Mesothelial cell of epicardium (in vitro differentiated cells): ENCODE results near the gene ETV1. TPM values are rescaled to one million over a fixed set of nuclear protein-coding genes. Genes with fewer than 3 reads are reported as not detected.

ENCODE experiments used
- DNase-seq, 2 experiments: peaks; one replicate each; pipeline ENCODE4 v3.0.0; 2021; ENCODE audit warnings: low spot score in 2 of 2; ENCODE audit not compliant: unreplicated experiment in 2 of 2
- H3K27ac Mint-ChIP-seq: 2 replicates; pipeline ENCODE4 v1.8.0; 2021; ENCODE audit warnings: mixed read lengths
- H3K27me3 Mint-ChIP-seq: 2 replicates; pipeline ENCODE4 v1.8.0; 2021; ENCODE audit warnings: low read depth, mixed read lengths
- H3K36me3 Mint-ChIP-seq: 2 replicates; pipeline ENCODE4 v1.8.0; 2021; ENCODE audit warnings: mixed read lengths
- H3K4me1 Mint-ChIP-seq: 2 replicates; pipeline ENCODE4 v1.8.0; 2021; ENCODE audit warnings: mixed read lengths
- H3K4me3 Mint-ChIP-seq: 2 replicates; pipeline ENCODE4 v1.8.0; 2021; ENCODE audit warnings: mild to moderate bottlenecking, moderate library complexity, mixed read lengths
- H3K9me3 Mint-ChIP-seq: 2 replicates; pipeline ENCODE4 v1.8.0; 2021; ENCODE audit warnings: mixed read lengths
- total RNA-seq: library from RNA; stranded (reverse); gene quantifications from 3 replicates; pipeline ENCODE4 v1.2.1, GENCODE V29; 2021
- TF ChIP-seq, protein P1 (sequence below): fragments of 200-600 bp; sonication (generic); IDR thresholded peaks from one replicate; pipeline ENCODE4 v1.5.0; 2021; ENCODE audit warnings: antibody characterized with exemption; ENCODE audit not compliant: unreplicated experiment

The ETV1 gene
- total RNA-seq, 1 donor from 2014 or later, result 23.0 TPM

DNA sequence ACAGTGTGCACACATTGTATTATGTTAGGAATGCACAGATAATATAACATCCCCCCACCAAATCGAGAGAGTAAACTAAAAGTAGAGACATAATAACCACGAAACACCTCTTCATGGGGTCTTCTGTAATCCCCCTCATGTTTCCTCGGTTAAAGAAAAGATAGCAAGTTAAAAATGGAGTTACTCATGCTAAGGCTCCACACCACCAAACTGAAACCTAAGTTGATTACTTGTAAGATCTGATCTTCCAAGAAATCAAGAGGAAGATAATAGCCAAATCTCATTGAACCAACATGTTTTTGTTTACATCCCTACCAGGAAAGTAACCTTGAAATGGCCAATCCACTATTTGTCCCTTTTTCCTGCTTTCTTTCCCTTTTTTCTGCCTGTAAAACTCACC is 11.7 kb upstream of the ETV1 start:
- Mint-ChIP-seq H3K27ac (no peak overlapping the region), H3K9me3 (no peaks in the 10 kb centered on the region)
- TF ChIP-seq, protein P1, sequence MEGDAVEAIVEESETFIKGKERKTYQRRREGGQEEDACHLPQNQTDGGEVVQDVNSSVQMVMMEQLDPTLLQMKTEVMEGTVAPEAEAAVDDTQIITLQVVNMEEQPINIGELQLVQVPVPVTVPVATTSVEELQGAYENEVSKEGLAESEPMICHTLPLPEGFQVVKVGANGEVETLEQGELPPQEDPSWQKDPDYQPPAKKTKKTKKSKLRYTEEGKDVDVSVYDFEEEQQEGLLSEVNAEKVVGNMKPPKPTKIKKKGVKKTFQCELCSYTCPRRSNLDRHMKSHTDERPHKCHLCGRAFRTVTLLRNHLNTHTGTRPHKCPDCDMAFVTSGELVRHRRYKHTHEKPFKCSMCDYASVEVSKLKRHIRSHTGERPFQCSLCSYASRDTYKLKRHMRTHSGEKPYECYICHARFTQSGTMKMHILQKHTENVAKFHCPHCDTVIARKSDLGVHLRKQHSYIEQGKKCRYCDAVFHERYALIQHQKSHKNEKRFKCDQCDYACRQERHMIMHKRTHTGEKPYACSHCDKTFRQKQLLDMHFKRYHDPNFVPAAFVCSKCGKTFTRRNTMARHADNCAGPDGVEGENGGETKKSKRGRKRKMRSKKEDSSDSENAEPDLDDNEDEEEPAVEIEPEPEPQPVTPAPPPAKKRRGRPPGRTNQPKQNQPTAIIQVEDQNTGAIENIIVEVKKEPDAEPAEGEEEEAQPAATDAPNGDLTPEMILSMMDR, result no peak

GRCh38 chr7:14000247-14000646 is 10.8 kb upstream of the ETV1 start:
- no peak for DNase-seq
- TF ChIP-seq, protein P1, result no peak
- no peaks in the 10 kb centered on the region for H3K4me1 Mint-ChIP-seq
- no peaks in the 10 kb centered on the region for H3K27me3 Mint-ChIP-seq
- H3K9me3 Mint-ChIP-seq, result no peaks in the 10 kb centered on the region
- no peaks in the 10 kb centered on the region for H3K36me3 Mint-ChIP-seq
- no peak overlapping the region for H3K4me3 Mint-ChIP-seq
- H3K27ac Mint-ChIP-seq, result no peak overlapping the region

More for the DNA sequence above, 11.7 kb upstream of the ETV1 start:
- Mint-ChIP-seq H3K4me1 (no peaks in the 10 kb centered on the region), H3K4me3 (no peak overlapping the region), H3K27me3 (no peaks in the 10 kb centered on the region), H3K36me3 (no peaks in the 10 kb centered on the region)
- DNase-seq, result no peak

DNA sequence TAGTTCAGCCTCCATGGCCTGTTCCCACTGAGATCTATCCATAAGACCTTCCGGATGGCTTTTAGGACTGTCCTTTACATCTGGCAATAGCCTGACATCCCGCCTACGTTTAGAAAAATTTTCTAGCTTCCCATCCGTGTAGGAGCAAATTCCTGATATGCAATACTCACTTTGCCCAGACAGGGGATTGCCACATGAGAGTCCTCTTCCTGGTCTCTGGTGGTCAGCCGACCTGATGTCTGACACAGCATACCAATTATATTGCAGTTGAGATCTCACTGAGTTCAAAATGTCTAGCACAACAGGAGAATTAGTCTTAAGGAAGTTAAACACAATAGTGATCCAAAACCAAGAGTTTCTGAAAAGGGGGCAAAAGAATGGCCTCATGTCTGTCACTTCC is 9.4 kb upstream of the ETV1 start:
- Mint-ChIP-seq H3K9me3 (no peaks in the 10 kb centered on the region), H3K27me3 (no peaks in the 10 kb centered on the region), H3K36me3 (no peaks in the 10 kb centered on the region), H3K4me1 (no peaks in the 10 kb centered on the region), H3K27ac (no peak overlapping the region), H3K4me3 (no peak overlapping the region)
- TF ChIP-seq, protein P1, result no peak
- no peak for DNase-seq

DNA sequence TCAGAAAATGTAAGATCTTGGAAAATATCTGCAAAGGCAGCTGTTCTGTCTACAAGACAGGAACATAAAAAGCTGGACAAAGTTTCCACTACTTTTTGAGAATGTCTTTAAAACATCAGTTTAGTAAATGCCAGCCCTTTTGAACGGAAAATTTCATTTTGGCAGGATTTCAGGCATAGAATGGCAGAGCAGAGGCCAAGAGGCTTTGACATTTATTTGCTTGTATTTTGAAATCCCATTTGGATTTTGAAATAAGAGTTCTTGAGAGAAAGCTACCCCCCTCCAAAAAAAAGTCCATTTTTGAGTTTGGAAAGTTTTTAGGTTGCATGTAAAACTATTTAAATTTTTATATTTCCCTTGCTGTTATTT is 3.1 kb upstream of the ETV1 start:
- no peaks in the 10 kb centered on the region for H3K9me3 Mint-ChIP-seq
- TF ChIP-seq, protein P1, result no peak
- H3K4me3 Mint-ChIP-seq, result no peak overlapping the region
- H3K27ac Mint-ChIP-seq, result no peak overlapping the region
- no peaks in the 10 kb centered on the region for H3K27me3 Mint-ChIP-seq
- no peak for DNase-seq
- no peaks in the 10 kb centered on the region for H3K36me3 Mint-ChIP-seq
- H3K4me1 Mint-ChIP-seq, result no peaks in the 10 kb centered on the region

DNA sequence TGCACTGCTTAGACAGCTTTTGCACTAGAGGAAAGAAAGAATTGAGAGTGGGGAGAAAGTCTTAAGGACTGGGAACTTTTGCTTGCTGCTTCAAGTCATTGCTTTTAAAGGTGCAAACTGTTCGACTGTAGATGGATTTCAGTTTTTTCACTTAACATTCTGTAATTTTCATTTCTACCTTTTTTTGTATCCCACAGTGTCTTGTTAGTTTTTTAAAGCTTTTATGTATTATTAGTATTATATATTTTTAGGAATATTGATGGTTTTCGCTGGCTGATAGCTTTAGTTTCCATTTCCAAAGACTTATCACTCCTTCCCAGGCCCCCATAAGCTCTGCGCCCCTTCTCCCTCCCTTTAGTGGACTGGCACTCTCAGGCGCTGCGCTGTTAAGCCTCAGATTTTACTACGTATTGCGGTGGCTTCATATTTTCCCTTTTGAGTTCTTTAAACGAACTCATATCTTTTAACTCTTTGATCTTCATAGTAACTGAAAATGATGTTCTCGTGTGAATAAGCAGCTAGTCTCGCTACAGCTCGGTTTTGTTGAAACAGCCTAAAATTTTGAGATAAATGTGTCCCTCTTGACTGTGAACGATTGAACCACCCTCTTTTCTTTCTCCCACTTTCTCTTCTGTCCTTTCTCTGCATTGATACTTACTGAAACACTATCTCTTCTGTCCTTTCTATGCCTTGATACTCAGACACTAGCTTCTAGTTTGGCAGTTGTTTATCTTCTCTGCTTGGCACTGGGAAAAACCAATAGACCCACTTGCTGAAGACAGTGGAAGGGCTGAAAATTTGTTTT is 2.5 kb upstream of the ETV1 start:
- Mint-ChIP-seq H3K4me3 (no peak overlapping the region), H3K4me1 (peaks cover 2% of the 10 kb centered on the region), H3K36me3 (no peaks in the 10 kb centered on the region), H3K27me3 (no peaks in the 10 kb centered on the region), H3K9me3 (no peaks in the 10 kb centered on the region), H3K27ac (no peak overlapping the region)
- TF ChIP-seq, protein P1, result no peak
- DNase-seq, result no peak
